H7 (cell line): Measurements from ENCODE around the gene NFYA. TPM values are rescaled to one million over a fixed set of nuclear protein-coding genes. Genes with fewer than 3 reads are reported as not detected.
A peak's percentile ranks its signal among the peaks of the same experiment; 100 is the strongest.

ENCODE experiments used
- DNase-seq: peaks from one replicate; pipeline ENCODE4 v3.0.0; 2012
- H3K27me3 ChIP-seq: 2 replicates; pipeline ENCODE4 v1.6.0; 2011; ENCODE audit warnings: mild to moderate bottlenecking, low read length; ENCODE audit not compliant: control insufficient read depth, insufficient read depth
- H3K36me3 ChIP-seq: replicated peaks from 2 replicates; pipeline ENCODE4 v1.5.1; 2011; ENCODE audit warnings: low read length; ENCODE audit not compliant: control insufficient read depth, insufficient read depth
- H3K4me3 ChIP-seq: 2 replicates; pipeline ENCODE4 v1.5.1; 2011; ENCODE audit warnings: low read depth, mild to moderate bottlenecking, control low read depth, low read length, moderate library complexity; ENCODE audit not compliant: insufficient read depth
- total RNA-seq: library from RNA; depleted of rRNA; stranded (reverse); fragments of >200 nt; shearing (Covaris generic); gene quantifications from 2 replicates; pipeline ENCODE4 v1.2.3, GENCODE V29; 2014

Gene NFYA
- total RNA-seq, 1 experiment from 2014 or later, result 12.1 TPM

GRCh38 chr6:41040101-41040939, 32.5 kb upstream of the NFYA start:
- no peak for DNase-seq
- Histone ChIP-seq H3K36me3 (no peaks in the 10 kb centered on the region), H3K27me3 (no peaks in the 10 kb centered on the region), H3K4me3 (no peak overlapping the region)

GRCh38 chr6:41040940-41041536, 31.7 kb upstream of the NFYA start:
- no peaks in the 10 kb centered on the region for H3K27me3 ChIP-seq
- no peak overlapping the region for H3K4me3 ChIP-seq
- no peaks in the 10 kb centered on the region for H3K36me3 ChIP-seq
- no peak for DNase-seq

GRCh38 chr6:41042226-41043055, 30.3 kb upstream of the NFYA start, which contains the start of gene TSPO2:
Gene TSPO2 (plus strand): TSS chr6:41042467. CDS start chr6:41042986, 519 bp downstream.
- no peak within 1 kb of the TSS for H3K4me3 ChIP-seq
- no peaks in the 10 kb centered on the region for H3K27me3 ChIP-seq
- H3K36me3 ChIP-seq, result no peaks in the 10 kb centered on the region
- no peak for DNase-seq

GRCh38 chr6:41043151-41043550, 29.6 kb upstream of the NFYA start:
- no peak overlapping the region for H3K4me3 ChIP-seq
- H3K36me3 ChIP-seq, result no peaks in the 10 kb centered on the region
- H3K27me3 ChIP-seq, result no peaks in the 10 kb centered on the region
- no peak for DNase-seq

GRCh38 chr6:41045664-41046063, 27.1 kb upstream of the NFYA start:
- no peak overlapping the region for H3K4me3 ChIP-seq
- no peak for DNase-seq
- no peaks in the 10 kb centered on the region for H3K36me3 ChIP-seq
- H3K27me3 ChIP-seq, result no peaks in the 10 kb centered on the region

- Histone ChIP-seq H3K27me3 (no peaks in the 10 kb centered on the region), H3K36me3 (no peaks in the 10 kb centered on the region), H3K4me3 (no peak overlapping the region)
- DNase-seq, result no peak
These were observed 26.7 kb upstream of the NFYA start for GRCh38 chr6:41046084-41046483.

GRCh38 chr6:41047306-41047705, 25.5 kb upstream of the NFYA start:
- H3K36me3 ChIP-seq, result no peaks in the 10 kb centered on the region
- no peak for DNase-seq
- H3K27me3 ChIP-seq, result no peaks in the 10 kb centered on the region
- H3K4me3 ChIP-seq, result no peak overlapping the region

- Histone ChIP-seq H3K36me3 (no peaks in the 10 kb centered on the region), H3K27me3 (no peaks in the 10 kb centered on the region), H3K4me3 (no peak overlapping the region)
- no peak for DNase-seq
These were observed 24.7 kb upstream of the NFYA start for GRCh38 chr6:41047745-41048732.

GRCh38 chr6:41049521-41049920, 23.3 kb upstream of the NFYA start:
- H3K4me3 ChIP-seq, result no peak overlapping the region
- no peak for DNase-seq
- H3K27me3 ChIP-seq, result no peaks in the 10 kb centered on the region
- no peaks in the 10 kb centered on the region for H3K36me3 ChIP-seq

GRCh38 chr6:41049955-41050354, 22.8 kb upstream of the NFYA start:
- no peaks in the 10 kb centered on the region for H3K27me3 ChIP-seq
- H3K4me3 ChIP-seq, result no peak overlapping the region
- no peaks in the 10 kb centered on the region for H3K36me3 ChIP-seq
- peak; percentile 3 for DNase-seq

- H3K36me3 ChIP-seq, result no peaks in the 10 kb centered on the region
- H3K4me3 ChIP-seq, result no peak overlapping the region
- H3K27me3 ChIP-seq, result no peaks in the 10 kb centered on the region
- peak; percentile 1 for DNase-seq
These were observed 22.2 kb upstream of the NFYA start for GRCh38 chr6:41050536-41050935.

GRCh38 chr6:41051873-41052272, 20.9 kb upstream of the NFYA start:
- Histone ChIP-seq H3K36me3 (no peaks in the 10 kb centered on the region), H3K4me3 (no peak overlapping the region), H3K27me3 (no peaks in the 10 kb centered on the region)
- no peak for DNase-seq

- DNase-seq, result no peak
- H3K4me3 ChIP-seq, result no peak within 1 kb of the TSS
- H3K36me3 ChIP-seq, result no peaks in the 10 kb centered on the region
- H3K27me3 ChIP-seq, result no peaks in the 10 kb centered on the region
These were observed 19.7 kb upstream of the NFYA start, which contains the start of gene APOBEC2 for GRCh38 chr6:41053041-41053440. Gene APOBEC2 (plus strand): TSS chr6:41053202. CDS start chr6:41053348, 146 bp downstream.

- H3K27me3 ChIP-seq, result no peaks in the 10 kb centered on the region
- H3K36me3 ChIP-seq, result no peaks in the 10 kb centered on the region
- no peak for DNase-seq
- no peak overlapping the region for H3K4me3 ChIP-seq
These were observed 18.3 kb upstream of the NFYA start for GRCh38 chr6:41054511-41054910.
